ELF-1 (cell line): ENCODE data around the gene DSC3.
"Not testable (repeated sequence)": the region's sequence is repeated elsewhere in the genome, so short reads cannot be mapped to it uniquely, and the experiment has no call there.

ENCODE experiments used
- DNase-seq: peaks from one replicate; pipeline ENCODE4 v3.0.0-alpha.2; 2016; ENCODE audit warnings: low read depth, low spot score

Gene DSC3

GRCh38 chr18:31041271-31042083 is 1.1 kb downstream of the DSC3 start:
- peak; percentile 59 for DNase-seq

DNA sequence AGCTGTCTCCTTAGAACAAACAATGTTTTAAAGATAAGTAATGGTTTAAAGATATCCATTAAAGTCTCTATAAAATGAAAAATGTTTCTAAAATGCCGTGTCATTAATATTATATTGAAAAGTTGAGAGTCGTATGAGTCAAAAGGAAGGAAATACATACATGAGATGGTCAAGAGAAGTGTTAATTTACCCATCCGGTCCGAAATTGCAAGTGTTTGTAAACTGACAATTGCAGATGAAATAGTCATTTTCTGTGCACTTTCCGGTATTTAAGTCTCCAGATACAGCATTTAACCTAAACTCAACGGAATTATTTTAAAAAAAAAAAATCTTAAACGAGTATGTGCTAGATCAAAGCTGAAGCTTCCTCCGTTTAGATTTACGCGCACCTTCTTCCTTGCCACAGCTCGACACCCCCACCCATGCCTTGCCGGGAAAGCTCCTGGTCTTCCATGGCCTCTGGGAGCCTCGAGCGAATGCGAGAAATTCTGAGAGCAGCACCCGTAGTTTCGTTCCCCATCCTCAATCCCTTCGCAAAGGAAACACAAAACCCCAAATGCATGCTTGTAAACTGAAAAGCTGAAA is 1.8 kb downstream of the DSC3 start:
- DNase-seq, result peak; percentile 53

GRCh38 chr18:31039426-31039825 is 3.1 kb downstream of the DSC3 start:
- DNase-seq, result no peak

DNA sequence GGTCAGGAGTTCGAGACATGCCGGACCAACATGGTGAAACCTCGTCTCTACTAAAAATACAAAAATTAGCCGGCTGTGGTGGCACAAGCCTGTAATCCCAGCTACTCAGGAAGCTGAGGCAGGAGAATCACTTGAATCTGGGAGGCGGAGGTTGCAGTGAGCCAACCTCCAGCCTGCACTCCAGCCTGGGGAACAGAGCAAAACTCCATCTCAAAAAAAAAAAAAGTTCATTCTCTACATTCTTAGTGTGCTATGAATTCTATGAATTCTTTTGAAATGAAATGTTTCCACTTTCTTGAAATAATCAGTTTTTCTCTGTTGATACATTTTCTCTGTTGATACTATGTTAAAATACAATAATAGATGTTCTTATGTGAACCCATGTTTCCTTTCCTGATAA is 4.9 kb downstream of the DSC3 start:
- DNase-seq, result not testable (repeated sequence)

GRCh38 chr18:31034541-31034940 is 8.0 kb downstream of the DSC3 start:
- no peak for DNase-seq

- DNase-seq, result no peak
Measured at GRCh38 chr18:31030574-31031278, 11.8 kb downstream of the DSC3 start.

DNA sequence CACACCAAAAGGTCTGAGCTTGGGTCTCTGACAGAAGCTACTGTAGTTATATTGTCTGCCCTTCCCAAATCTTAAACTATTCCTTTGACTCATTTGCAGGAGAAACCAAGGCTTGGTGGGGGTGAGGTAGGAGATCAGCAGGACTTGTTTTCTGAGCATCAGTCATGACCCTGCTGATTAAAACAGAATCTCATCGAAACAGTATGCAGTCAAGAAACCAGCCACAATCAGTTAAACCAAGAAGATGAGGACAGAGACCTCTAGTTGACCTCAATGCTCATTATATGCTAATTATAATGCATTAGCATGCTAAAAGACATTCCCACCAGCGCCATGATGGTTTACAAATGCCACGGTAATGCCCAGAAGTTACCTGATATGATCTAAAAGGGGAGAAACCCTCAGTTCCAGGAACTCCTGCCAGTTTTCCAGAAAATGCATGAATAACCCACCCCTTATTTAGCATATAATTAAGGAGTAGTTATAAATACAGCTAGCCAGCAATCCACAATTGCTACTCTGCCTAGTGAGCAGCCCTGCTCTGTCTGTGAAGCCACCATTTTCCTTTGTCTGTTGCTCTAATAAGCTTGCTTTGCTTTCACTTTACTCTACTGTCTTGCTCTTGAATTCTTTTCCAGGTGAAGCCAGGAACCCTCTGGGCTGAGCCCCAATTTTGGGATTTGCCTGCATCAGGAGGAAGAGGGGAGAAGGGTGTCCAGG is 26.7 kb downstream of the DSC3 start:
- DNase-seq, result no peak

GRCh38 chr18:31011455-31011854 is 31.1 kb downstream of the DSC3 start:
- not testable (repeated sequence) for DNase-seq

- no peak for DNase-seq
Measured at GRCh38 chr18:31010601-31011000, 31.9 kb downstream of the DSC3 start.

DNA sequence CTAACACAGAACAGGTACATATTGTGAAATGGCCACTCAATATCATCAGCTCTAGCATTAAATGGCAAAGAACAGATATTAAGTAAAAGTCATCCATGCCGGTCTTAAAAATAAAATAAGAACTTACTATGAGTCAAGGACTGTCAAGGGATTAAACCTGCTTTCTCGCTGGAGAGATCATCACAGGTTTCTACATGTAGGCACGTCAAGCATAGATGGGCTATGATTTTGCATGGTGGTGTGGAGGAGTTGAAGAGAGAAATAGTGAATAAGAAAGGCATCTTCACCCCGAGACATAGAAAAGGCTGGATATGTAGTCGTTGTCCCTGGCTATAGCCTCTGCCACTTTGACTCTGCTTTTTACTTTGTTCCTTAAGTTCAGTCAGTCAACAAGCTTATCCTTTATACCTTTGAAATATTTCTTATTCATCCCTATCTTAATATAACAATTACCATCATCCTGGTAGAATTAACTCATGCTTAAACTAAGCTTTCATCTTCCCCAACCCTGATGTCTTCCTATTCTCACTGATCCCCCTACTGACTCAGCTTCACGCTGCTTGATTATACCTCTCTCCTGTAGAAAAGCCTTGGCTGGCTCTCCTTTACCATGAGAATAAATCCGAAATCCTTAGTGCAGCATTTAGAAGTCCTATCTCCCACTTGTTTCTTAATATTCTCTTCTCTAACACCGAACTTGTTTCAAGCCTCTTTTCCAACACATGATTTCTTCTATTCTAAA is 42.5 kb downstream of the DSC3 start:
- no peak for DNase-seq

GRCh38 chr18:30999186-30999585 is 43.4 kb downstream of the DSC3 start:
- no peak for DNase-seq

DNA sequence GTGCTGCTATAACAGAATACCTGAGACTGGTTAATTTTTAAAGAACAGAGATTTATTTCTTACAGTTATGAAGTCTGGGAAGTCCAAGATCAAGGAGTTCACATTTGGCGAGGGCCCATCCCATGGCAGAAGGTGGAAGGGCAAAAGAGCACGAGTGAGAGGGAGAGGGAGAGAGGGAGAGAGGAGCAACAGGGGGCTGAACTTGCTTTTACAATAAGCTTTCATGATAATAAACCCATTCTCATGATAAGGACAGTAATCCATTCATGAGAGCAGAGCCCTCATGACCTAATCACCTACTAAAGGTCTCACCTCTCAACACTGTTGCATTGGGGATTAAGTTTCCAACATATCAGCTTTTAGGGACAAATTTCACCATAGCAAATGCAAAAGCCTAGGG is 45.3 kb downstream of the DSC3 start:
- DNase-seq, result no peak

- no peak for DNase-seq
Measured at GRCh38 chr18:30992231-30992630, 50.3 kb downstream of the DSC3 start.

GRCh38 chr18:30991397-30991796 is 51.1 kb downstream of the DSC3 start:
- DNase-seq, result no peak

DNA sequence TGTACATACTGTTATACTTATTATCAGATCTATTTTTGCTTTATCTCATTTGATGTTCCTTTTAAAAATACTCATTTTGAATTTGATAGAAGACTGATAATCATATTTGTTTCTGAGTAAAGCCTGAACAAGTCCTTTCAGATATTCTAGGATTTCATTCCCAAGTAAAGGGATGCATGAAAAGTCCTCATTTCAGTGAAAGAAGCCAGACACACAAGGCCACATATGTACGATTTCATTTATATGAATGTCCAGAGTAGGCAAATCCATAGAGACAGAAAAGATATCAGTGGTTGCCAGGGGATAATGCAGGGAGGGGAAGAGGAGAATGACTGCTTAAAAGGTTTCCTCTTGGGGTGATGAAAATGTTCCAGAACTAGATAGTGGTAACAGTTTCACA is 53.4 kb downstream of the DSC3 start:
- no peak for DNase-seq

DNA sequence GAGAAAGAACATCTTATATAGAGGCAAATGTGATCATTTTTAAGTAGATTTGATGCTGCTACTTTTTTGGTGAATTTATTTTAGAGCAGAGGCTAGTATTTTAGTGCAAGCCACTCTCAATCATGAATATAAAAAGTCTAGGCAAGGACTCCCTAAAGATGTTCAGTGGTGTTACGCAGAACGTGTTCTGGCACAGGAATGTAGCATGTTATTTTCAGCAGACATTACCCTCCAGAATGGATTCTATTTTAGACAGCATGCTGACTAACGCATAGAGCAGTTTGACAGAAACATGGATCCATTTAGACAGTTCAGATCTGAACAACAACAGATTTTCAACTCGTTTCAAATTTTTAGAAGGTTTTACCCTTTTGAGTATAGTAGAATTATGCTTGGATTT is 54.1 kb downstream of the DSC3 start:
- DNase-seq, result no peak

- peak; percentile 27 for DNase-seq
Measured at GRCh38 chr18:30987467-30988241, 54.9 kb downstream of the DSC3 start.

GRCh38 chr18:30985753-30986152 is 56.8 kb downstream of the DSC3 start:
- DNase-seq, result no peak

DNA sequence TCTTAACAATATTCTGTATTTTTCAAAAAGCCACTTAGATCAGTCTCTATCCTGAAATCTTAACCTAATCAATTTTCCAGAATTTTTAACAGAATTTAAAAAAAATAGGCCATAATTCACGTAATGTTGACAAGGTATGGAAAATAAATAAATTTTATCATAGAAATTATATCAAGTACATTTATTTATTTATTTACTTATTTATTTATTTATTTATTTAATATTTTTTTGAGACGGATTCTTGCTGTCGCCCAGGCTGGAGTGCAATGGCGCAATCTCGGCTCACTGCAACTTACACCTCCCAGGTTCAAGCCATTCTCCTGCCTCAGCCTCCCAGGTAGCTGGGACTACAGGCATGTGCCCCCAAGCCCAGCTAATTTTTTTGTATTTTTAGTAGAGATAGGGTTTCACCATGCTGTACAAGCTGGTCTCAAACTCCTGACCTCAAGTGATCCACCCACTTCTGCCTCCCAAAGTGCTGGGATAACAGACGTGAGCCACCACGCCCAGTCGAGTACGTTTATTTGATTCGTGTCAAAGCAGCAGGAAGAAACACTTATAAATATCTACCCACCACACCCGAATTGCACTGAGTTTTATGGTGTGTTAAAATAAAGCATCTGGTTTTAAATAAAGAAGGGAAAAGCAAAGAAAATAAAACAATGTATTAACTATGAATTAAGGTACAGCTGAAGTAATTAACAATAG is 60.1 kb downstream of the DSC3 start:
- DNase-seq, result no peak

GRCh38 chr18:30978091-30978490 is 64.5 kb downstream of the DSC3 start:
- DNase-seq, result not testable (repeated sequence)
